Endothelial cell of umbilical vein (primary cell): ENCODE results near the gene DDX17. TPM values are rescaled to one million over a fixed set of nuclear protein-coding genes. Genes with fewer than 3 reads are reported as not detected.

Experiments used
- BruUV-seq: library from RNA; stranded (reverse); fragments of 400-500 nt; replicated peaks from 2 replicates; lab custom pipeline; 2021; lab: Mats Ljungman, UMichigan
- CTCF ChIA-PET: fragments of 300-600, 350-600 bp; sonication (Branson Sonifier 250); formaldehyde crosslinking; loops from one replicate; lab custom pipeline; 2021; ENCODE audit warnings: antibody characterized with exemption, inconsistent platforms; lab: Charles Lee
- POLR2A ChIA-PET: fragments of 300-600, 350-600 bp; sonication (Branson Sonifier 250); formaldehyde crosslinking; loops from one replicate; lab custom pipeline; 2021; ENCODE audit warnings: antibody characterized with exemption, inconsistent platforms; lab: Charles Lee
- DNase-seq: peaks from one replicate; pipeline ENCODE4 v3.0.0-alpha.2; 2011; ENCODE audit warnings: low read depth, low spot score
- FAIRE-seq: peaks from 2 replicates; lab custom pipeline; 2011; peaks lifted over from hg19 to GRCh38; lab: Jason Lieb, UNC
- H2AFZ ChIP-seq: 2 replicates; pipeline ENCODE4 v1.6.0; 2012; ENCODE audit warnings: low read depth, low read length, control low read depth, inconsistent platforms
- H3K27ac ChIP-seq: 2 replicates; pipeline ENCODE4 v1.5.1; 2011; ENCODE audit warnings: low read depth, mild to moderate bottlenecking, control low read depth, low read length, moderate library complexity; ENCODE audit not compliant: insufficient read depth
- H3K27me3 ChIP-seq, 2 experiments: 2 replicates each; pipeline versions ENCODE4 v1.6.0 to v1.6.1; 2011; ENCODE audit warnings: low read length in 2 of 2, mixed read lengths in 1 of 2; ENCODE audit not compliant: control insufficient read depth in 2 of 2, insufficient read depth in 2 of 2
- H3K36me3 ChIP-seq, 2 experiments: 2 replicates in 1 of 2; 3 replicates in 1 of 2; pipeline ENCODE4 v1.5.1; 2011; ENCODE audit warnings: low read length in 2 of 2, mild to moderate bottlenecking in 1 of 2, moderate library complexity in 1 of 2; ENCODE audit not compliant: control insufficient read depth in 2 of 2, insufficient read depth in 2 of 2; ENCODE audit errors: extremely low read depth in 1 of 2
- H3K4me1 ChIP-seq: 3 replicates; pipeline ENCODE4 v1.5.1; 2011; ENCODE audit warnings: mild to moderate bottlenecking, low read length; ENCODE audit not compliant: control insufficient read depth, insufficient read depth; ENCODE audit errors: extremely low read depth
- H3K4me2 ChIP-seq: 2 replicates; pipeline ENCODE4 v1.6.1; 2011; ENCODE audit warnings: low read length, control low read depth, mixed read lengths; ENCODE audit not compliant: insufficient read depth
- H3K4me3 ChIP-seq, 3 experiments: fragments of 200-600 bp in 1 of 3; sonication (generic), shearing (Covaris generic) in 1 of 3; replicated peaks in 1 of 3; 2 replicates each; pipeline ENCODE4 v1.5.1; 2011 to 2016; ENCODE audit warnings: control low read depth in 3 of 3, low read length in 3 of 3, mild to moderate bottlenecking in 2 of 3, inconsistent platforms in 1 of 3, low read depth in 1 of 3, moderate library complexity in 1 of 3; ENCODE audit not compliant: insufficient read depth in 1 of 3
- H3K79me2 ChIP-seq: 2 replicates; pipeline ENCODE4 v1.6.0; 2012; ENCODE audit warnings: low read length, inconsistent platforms; ENCODE audit not compliant: control insufficient read depth, insufficient read depth
- H3K9ac ChIP-seq: replicated peaks from 2 replicates; pipeline ENCODE3; 2011; ENCODE audit warnings: low read length, control low read depth; ENCODE audit not compliant: insufficient read depth; ENCODE audit errors: extremely low read depth
- H3K9me1 ChIP-seq: replicated peaks from 3 replicates; pipeline ENCODE4 v1.6.0; 2011; ENCODE audit warnings: mild to moderate bottlenecking, low read length; ENCODE audit not compliant: control insufficient read depth, insufficient read depth; ENCODE audit errors: extremely low read depth
- H3K9me3 ChIP-seq: replicated peaks from 2 replicates; pipeline ENCODE4 v1.5.1; 2012; ENCODE audit warnings: low read length, inconsistent platforms; ENCODE audit not compliant: control insufficient read depth, insufficient read depth
- H4K20me1 ChIP-seq: replicated peaks from 2 replicates; pipeline ENCODE3; 2011; ENCODE audit warnings: mild to moderate bottlenecking, low read length; ENCODE audit not compliant: control insufficient read depth, insufficient read depth; ENCODE audit errors: extremely low read depth
- EZH2 ChIP-seq: IDR thresholded peaks from 2 replicates; pipeline ENCODE4 v1.6.1; 2012; ENCODE audit warnings: borderline replicate concordance, low read depth, mild to moderate bottlenecking, moderate library complexity, low read length, inconsistent platforms; ENCODE audit not compliant: severe bottlenecking
- JUN ChIP-seq: IDR thresholded peaks from 2 replicates; pipeline ENCODE4 v1.6.1; 2011; ENCODE audit warnings: borderline replicate concordance, low read depth; ENCODE audit not compliant: insufficient read length, insufficient read depth
- MYC ChIP-seq: IDR thresholded peaks from one replicate; pipeline ENCODE4 v1.6.1; 2011; ENCODE audit warnings: mild to moderate bottlenecking, low read depth, low read length
- POLR2A ChIP-seq: IDR thresholded peaks from 2 replicates; pipeline ENCODE4 v1.6.1; 2012; ENCODE audit warnings: low read depth, mild to moderate bottlenecking, control low read depth, low read length
- POLR2AphosphoS5 ChIP-seq: IDR thresholded peaks from 2 replicates; pipeline ENCODE4 v1.6.1; 2012; ENCODE audit warnings: low read depth, mild to moderate bottlenecking, control low read depth, low read length, moderate library complexity; ENCODE audit not compliant: insufficient read depth
- dilution Hi-C: fragments of 300-500 bp; cut with MboI; formaldehyde crosslinking; loops from one replicate; pipeline ENCODE4 v1.15.0; 2019; ENCODE audit warnings: low sequenced_read_pairs; ENCODE audit not compliant: extremely low pct_ligation_motif_present
- intact Hi-C: fragments of 100-400 bp; cut with micrococcal nuclease; formaldehyde crosslinking; loops from one replicate; pipeline ENCODE4 v1.10.0; 2022
- polyA plus RNA-seq, 4 experiments: library from polyadenylated mRNA; depleted of rRNA in 3 of 4; stranded (reverse) in 3 of 4; unstranded in 1 of 4; fragments of >200 nt; gene quantifications; 2 replicates each; pipeline versions ENCODE4 v1.2.1 to v1.2.3, GENCODE V29; 2011 to 2012; ENCODE audit warnings: missing spikeins in 1 of 4
- total RNA-seq: library from RNA; stranded (reverse); gene quantifications from 2 replicates; pipeline ENCODE4 v1.2.3, GENCODE V29; 2021
- TF ChIP-seq, protein P1 (sequence below), 2 donors: IDR thresholded peaks; 1 replicate in 1 of 2; 2 replicates in 1 of 2; pipeline ENCODE4 v1.5.1; 2011; ENCODE audit warnings: low read length in 2 of 2, mild to moderate bottlenecking in 2 of 2, moderate library complexity in 2 of 2, control low read depth in 1 of 2, inconsistent platforms in 1 of 2, low read depth in 1 of 2; ENCODE audit not compliant: insufficient read depth in 1 of 2; ENCODE audit errors: extremely low read depth in 1 of 2

DDX17 gene
- total and polyA plus RNA-seq, 2 donors (not counting 3 experiments of a cell fraction or from before 2014, with no cell fraction given) = 393 to 402 TPM

DNA sequence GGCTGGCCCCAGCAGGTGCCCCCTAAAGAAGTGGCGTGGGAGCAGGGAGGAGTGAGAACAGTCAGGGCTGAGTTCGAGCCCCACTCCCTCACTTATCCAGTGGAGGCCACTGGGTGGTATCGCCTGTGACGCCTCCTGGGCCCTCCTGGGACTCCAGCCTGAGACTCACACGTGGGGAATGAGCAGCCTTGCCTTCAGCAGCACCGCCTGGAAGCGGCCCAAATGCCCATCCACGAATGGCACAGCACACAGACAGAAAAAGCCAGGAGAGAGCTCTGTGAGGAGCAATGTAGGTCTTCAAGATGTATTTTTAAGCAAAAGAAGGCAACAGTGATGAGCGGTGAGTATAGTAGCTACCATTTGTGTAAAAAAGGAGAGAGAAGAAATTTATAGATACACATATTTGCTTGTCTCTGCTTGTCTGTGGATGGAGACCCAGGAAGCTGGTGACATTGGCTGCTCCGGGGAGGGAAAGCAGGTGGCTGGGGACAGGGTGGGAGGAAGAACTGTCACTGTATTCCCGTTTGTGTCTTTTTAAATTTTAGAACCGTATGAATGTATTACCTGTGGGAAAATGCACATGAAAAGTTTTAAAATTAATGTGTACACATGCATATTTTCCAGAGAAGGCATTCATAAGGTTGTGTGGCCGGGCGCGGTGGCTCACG lies 64.4 kb downstream of the DDX17 start:
- no peaks in the 10 kb centered on the region for H3K79me2 ChIP-seq
- no peaks in the 10 kb centered on the region for H3K4me1 ChIP-seq
- H2AFZ ChIP-seq = no peak overlapping the region
- TF ChIP-seq POLR2A = no peak
- no peak for TF ChIP-seq POLR2AphosphoS5
- TF ChIP-seq MYC = no peak
- TF ChIP-seq, protein P1, sequence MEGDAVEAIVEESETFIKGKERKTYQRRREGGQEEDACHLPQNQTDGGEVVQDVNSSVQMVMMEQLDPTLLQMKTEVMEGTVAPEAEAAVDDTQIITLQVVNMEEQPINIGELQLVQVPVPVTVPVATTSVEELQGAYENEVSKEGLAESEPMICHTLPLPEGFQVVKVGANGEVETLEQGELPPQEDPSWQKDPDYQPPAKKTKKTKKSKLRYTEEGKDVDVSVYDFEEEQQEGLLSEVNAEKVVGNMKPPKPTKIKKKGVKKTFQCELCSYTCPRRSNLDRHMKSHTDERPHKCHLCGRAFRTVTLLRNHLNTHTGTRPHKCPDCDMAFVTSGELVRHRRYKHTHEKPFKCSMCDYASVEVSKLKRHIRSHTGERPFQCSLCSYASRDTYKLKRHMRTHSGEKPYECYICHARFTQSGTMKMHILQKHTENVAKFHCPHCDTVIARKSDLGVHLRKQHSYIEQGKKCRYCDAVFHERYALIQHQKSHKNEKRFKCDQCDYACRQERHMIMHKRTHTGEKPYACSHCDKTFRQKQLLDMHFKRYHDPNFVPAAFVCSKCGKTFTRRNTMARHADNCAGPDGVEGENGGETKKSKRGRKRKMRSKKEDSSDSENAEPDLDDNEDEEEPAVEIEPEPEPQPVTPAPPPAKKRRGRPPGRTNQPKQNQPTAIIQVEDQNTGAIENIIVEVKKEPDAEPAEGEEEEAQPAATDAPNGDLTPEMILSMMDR (IDR thresholded peaks at IDR 0.05; ENCODE audit: extremely low read depth in 1 of 2, insufficient read depth in 1 of 2, low read depth in 1 of 2, low read length in 2 of 2) = no peak
- no peak for TF ChIP-seq EZH2
- TF ChIP-seq JUN = no peak
- CTCF ChIA-PET = interaction anchor here (1.0 kb wide), 1 partner anchor 13 kb away, joined by 8 read pairs; no protein-coding TSS in a partner anchor
- POLR2A ChIA-PET = no interaction called here
- H3K9me1 ChIP-seq = no peaks in the 10 kb centered on the region
- FAIRE-seq = no peak
- intact Hi-C loops (no loop called here), dilution Hi-C loops (no loop called here)
- no peaks in the 10 kb centered on the region for H4K20me1 ChIP-seq
- no TSS peak for BruUV-seq
- peaks cover 4% of the 10 kb centered on the region in 2 experiments for H3K27me3 ChIP-seq
- no peaks in the 10 kb centered on the region for H3K36me3 ChIP-seq
- H3K4me2 ChIP-seq = no peak overlapping the region
- no peak for DNase-seq
- H3K9me3 ChIP-seq = no peaks in the 10 kb centered on the region
- no peak overlapping the region for H3K27ac ChIP-seq
- H3K9ac ChIP-seq = no peak overlapping the region
- no peak overlapping the region for H3K4me3 ChIP-seq
